HEK293 (cell line): Measurements from ENCODE around the gene SUMO1.

ENCODE experiments used
- EGR2 ChIP-seq: fragments of 450-650 bp; formaldehyde crosslinking; IDR thresholded peaks from 2 replicates; pipeline ENCODE4 v1.5.1; 2016; ENCODE audit warnings: low read depth, missing biosample characterization, missing genetic modification characterization
- KLF17 ChIP-seq: fragments of 450-650 bp; formaldehyde crosslinking; IDR thresholded peaks from 2 replicates; pipeline ENCODE4 v1.5.1; 2016; ENCODE audit warnings: missing biosample characterization, missing genetic modification characterization
- KLF8 ChIP-seq: fragments of 450-650 bp; formaldehyde crosslinking; IDR thresholded peaks from 2 replicates; pipeline ENCODE4 v1.5.1; 2016; ENCODE audit warnings: missing biosample characterization, missing genetic modification characterization
- PRDM10 ChIP-seq: fragments of 450-650 bp; formaldehyde crosslinking; IDR thresholded peaks from 2 replicates; pipeline ENCODE4 v1.5.1; 2016; ENCODE audit warnings: missing biosample characterization, missing genetic modification characterization
- SCRT2 ChIP-seq: fragments of 450-650 bp; formaldehyde crosslinking; IDR thresholded peaks from 2 replicates; pipeline ENCODE4 v1.5.1; 2016; ENCODE audit warnings: missing biosample characterization, missing genetic modification characterization
- SP2 ChIP-seq: fragments of 450-650 bp; formaldehyde crosslinking; IDR thresholded peaks from 2 replicates; pipeline ENCODE4 v1.5.1; 2016; ENCODE audit warnings: missing biosample characterization, missing genetic modification characterization
- YY1 ChIP-seq: fragments of 450-650 bp; formaldehyde crosslinking; IDR thresholded peaks from 2 replicates; pipeline ENCODE4 v1.5.1; 2018; ENCODE audit warnings: missing biosample characterization, missing genetic modification characterization
- ZBTB17 ChIP-seq: fragments of 450-650 bp; formaldehyde crosslinking; IDR thresholded peaks from 2 replicates; pipeline ENCODE4 v1.5.1; 2016; ENCODE audit warnings: missing biosample characterization, missing genetic modification characterization
- ZBTB26 ChIP-seq: fragments of 450-650 bp; formaldehyde crosslinking; optimal IDR thresholded peaks from 2 replicates; pipeline ENCODE3; 2016; ENCODE audit warnings: missing biosample characterization, mild to moderate bottlenecking, missing genetic modification characterization
- ZFP69B ChIP-seq: fragments of 450-650 bp; formaldehyde crosslinking; IDR thresholded peaks from 2 replicates; pipeline ENCODE4 v1.5.1; 2016; ENCODE audit warnings: missing biosample characterization, missing genetic modification characterization
- ZIC2 ChIP-seq: fragments of 450-650 bp; formaldehyde crosslinking; IDR thresholded peaks from 2 replicates; pipeline ENCODE4 v1.5.1; 2016; ENCODE audit warnings: missing biosample characterization, missing genetic modification characterization
- ZNF2 ChIP-seq: fragments of 450-650 bp; formaldehyde crosslinking; IDR thresholded peaks from 2 replicates; pipeline ENCODE4 v1.5.1; 2016; ENCODE audit warnings: missing biosample characterization, missing genetic modification characterization
- ZNF239 ChIP-seq: fragments of 450-650 bp; formaldehyde crosslinking; IDR thresholded peaks from 2 replicates; pipeline ENCODE4 v1.5.1; 2016; ENCODE audit warnings: missing biosample characterization, missing genetic modification characterization
- ZNF248 ChIP-seq: fragments of 450-650 bp; formaldehyde crosslinking; IDR thresholded peaks from 2 replicates; pipeline ENCODE4 v1.5.1; 2017; ENCODE audit warnings: missing biosample characterization, missing genetic modification characterization
- ZNF529 ChIP-seq: fragments of 450-650 bp; formaldehyde crosslinking; IDR thresholded peaks from 2 replicates; pipeline ENCODE4 v1.5.1; 2017; ENCODE audit warnings: missing genetic modification characterization, missing biosample characterization; ENCODE audit not compliant: insufficient replicate concordance
- ZNF660 ChIP-seq: fragments of 450-650 bp; IDR thresholded peaks from 2 replicates; pipeline ENCODE4 v1.5.1; 2018; ENCODE audit warnings: missing biosample characterization, mild to moderate bottlenecking, missing genetic modification characterization
- ZSCAN30 ChIP-seq: fragments of 450-650 bp; IDR thresholded peaks from 2 replicates; pipeline ENCODE4 v1.5.1; 2018; ENCODE audit warnings: missing biosample characterization, mild to moderate bottlenecking, missing genetic modification characterization, moderate library complexity
- TF ChIP-seq, protein P1 (sequence below): fragments of 450-650 bp; formaldehyde crosslinking; IDR thresholded peaks from 2 replicates; pipeline ENCODE4 v1.5.1; 2017; ENCODE audit warnings: missing biosample characterization, missing genetic modification characterization
- TF ChIP-seq, protein P2 (sequence below): fragments of 450-650 bp; formaldehyde crosslinking; IDR thresholded peaks from 2 replicates; pipeline ENCODE4 v1.5.1; 2016; ENCODE audit warnings: missing biosample characterization, missing genetic modification characterization
- TF ChIP-seq, protein P3 (sequence below): fragments of 450-650 bp; formaldehyde crosslinking; conservative IDR thresholded peaks from 2 replicates; pipeline ENCODE4 v1.5.1; 2016; ENCODE audit warnings: low read depth, missing biosample characterization, missing genetic modification characterization
- TF ChIP-seq, protein P4 (sequence below): fragments of 450-650 bp; formaldehyde crosslinking; IDR thresholded peaks from 2 replicates; pipeline ENCODE4 v1.5.1; 2016; ENCODE audit warnings: missing biosample characterization, missing genetic modification characterization
- TF ChIP-seq, protein P5 (sequence below): fragments of 450-650 bp; formaldehyde crosslinking; IDR thresholded peaks from 2 replicates; pipeline ENCODE4 v1.5.1; 2016; ENCODE audit warnings: missing biosample characterization, missing genetic modification characterization

SUMO1 gene

DNA sequence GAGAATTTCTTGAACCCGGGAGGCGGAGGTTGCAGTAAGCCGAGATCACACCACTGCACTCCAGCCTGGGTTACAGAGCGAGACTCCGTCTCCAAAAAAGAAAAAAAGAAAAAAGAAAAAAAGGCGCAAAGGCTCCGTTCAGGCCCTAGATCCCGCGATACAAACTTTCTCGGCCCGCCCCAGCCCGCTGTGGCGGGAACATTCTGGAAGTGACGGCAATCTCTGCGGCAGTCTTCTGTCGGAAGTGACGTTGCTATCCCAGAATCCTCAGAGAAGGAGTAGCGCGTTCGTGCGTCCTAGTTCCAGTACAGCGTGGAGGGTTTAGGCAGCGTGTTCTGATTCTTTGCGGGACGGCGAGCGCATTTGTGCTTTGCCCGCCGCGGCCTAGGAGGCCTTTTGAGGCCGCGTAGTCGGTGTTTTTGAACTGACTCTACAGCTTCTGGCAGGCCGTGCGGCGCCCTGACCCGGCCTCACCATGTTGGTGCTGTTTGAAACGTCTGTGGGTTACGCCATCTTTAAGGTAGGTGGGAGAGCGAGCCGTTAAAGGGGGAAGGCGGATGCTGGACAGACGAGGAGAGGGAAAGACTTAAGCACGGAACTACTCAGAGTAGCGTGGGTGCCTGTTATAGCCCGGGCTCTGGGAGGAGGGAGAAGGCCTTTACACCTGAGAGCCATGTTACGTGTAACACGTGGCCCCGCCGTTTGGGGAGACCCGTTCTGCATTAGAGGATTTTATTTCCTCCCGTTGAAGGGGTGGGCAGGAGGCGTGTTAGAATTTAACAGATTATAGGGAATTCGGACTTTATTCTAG, 27.3 kb upstream of the SUMO1 start, which contains the start of gene NOP58 (continued):
- peak; percentile 38; the same call in 1 of the 2 replicates for TF ChIP-seq PRDM10 (tag by site-specific recombination)
- no peak for TF ChIP-seq ZNF239 (tag by site-specific recombination)
- TF ChIP-seq SCRT2 (tag by site-specific recombination) = peak; percentile 84
- TF ChIP-seq ZBTB17 (tag by site-specific recombination) = peak; percentile 82
- 0 out of 2 replicates have a peak, but pooled peaks have one; percentile 25 for TF ChIP-seq ZNF2
- no peak for TF ChIP-seq ZNF529
- TF ChIP-seq, protein P1, sequence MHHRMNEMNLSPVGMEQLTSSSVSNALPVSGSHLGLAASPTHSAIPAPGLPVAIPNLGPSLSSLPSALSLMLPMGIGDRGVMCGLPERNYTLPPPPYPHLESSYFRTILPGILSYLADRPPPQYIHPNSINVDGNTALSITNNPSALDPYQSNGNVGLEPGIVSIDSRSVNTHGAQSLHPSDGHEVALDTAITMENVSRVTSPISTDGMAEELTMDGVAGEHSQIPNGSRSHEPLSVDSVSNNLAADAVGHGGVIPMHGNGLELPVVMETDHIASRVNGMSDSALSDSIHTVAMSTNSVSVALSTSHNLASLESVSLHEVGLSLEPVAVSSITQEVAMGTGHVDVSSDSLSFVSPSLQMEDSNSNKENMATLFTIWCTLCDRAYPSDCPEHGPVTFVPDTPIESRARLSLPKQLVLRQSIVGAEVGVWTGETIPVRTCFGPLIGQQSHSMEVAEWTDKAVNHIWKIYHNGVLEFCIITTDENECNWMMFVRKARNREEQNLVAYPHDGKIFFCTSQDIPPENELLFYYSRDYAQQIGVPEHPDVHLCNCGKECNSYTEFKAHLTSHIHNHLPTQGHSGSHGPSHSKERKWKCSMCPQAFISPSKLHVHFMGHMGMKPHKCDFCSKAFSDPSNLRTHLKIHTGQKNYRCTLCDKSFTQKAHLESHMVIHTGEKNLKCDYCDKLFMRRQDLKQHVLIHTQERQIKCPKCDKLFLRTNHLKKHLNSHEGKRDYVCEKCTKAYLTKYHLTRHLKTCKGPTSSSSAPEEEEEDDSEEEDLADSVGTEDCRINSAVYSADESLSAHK (tag by site-specific recombination) = no peak
- 0 out of 2 replicates have a peak, but pooled peaks have one; percentile 38 for TF ChIP-seq KLF17 (tag by site-specific recombination)
- TF ChIP-seq KLF8 = peak; percentile 49; the same call in 1 of the 2 replicates
- TF ChIP-seq, protein P2, sequence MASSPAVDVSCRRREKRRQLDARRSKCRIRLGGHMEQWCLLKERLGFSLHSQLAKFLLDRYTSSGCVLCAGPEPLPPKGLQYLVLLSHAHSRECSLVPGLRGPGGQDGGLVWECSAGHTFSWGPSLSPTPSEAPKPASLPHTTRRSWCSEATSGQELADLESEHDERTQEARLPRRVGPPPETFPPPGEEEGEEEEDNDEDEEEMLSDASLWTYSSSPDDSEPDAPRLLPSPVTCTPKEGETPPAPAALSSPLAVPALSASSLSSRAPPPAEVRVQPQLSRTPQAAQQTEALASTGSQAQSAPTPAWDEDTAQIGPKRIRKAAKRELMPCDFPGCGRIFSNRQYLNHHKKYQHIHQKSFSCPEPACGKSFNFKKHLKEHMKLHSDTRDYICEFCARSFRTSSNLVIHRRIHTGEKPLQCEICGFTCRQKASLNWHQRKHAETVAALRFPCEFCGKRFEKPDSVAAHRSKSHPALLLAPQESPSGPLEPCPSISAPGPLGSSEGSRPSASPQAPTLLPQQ (tag by site-specific recombination) = peak; percentile 84
- TF ChIP-seq, protein P3, sequence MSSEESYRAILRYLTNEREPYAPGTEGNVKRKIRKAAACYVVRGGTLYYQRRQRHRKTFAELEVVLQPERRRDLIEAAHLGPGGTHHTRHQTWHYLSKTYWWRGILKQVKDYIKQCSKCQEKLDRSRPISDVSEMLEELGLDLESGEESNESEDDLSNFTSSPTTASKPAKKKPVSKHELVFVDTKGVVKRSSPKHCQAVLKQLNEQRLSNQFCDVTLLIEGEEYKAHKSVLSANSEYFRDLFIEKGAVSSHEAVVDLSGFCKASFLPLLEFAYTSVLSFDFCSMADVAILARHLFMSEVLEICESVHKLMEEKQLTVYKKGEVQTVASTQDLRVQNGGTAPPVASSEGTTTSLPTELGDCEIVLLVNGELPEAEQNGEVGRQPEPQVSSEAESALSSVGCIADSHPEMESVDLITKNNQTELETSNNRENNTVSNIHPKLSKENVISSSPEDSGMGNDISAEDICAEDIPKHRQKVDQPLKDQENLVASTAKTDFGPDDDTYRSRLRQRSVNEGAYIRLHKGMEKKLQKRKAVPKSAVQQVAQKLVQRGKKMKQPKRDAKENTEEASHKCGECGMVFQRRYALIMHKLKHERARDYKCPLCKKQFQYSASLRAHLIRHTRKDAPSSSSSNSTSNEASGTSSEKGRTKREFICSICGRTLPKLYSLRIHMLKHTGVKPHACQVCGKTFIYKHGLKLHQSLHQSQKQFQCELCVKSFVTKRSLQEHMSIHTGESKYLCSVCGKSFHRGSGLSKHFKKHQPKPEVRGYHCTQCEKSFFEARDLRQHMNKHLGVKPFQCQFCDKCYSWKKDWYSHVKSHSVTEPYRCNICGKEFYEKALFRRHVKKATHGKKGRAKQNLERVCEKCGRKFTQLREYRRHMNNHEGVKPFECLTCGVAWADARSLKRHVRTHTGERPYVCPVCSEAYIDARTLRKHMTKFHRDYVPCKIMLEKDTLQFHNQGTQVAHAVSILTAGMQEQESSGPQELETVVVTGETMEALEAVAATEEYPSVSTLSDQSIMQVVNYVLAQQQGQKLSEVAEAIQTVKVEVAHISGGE (tag by site-specific recombination) = peak; percentile 74
- peak; percentile 44; the same call in 1 of the 2 replicates for TF ChIP-seq EGR2
- no peak for TF ChIP-seq ZNF248
- TF ChIP-seq, protein P4, sequence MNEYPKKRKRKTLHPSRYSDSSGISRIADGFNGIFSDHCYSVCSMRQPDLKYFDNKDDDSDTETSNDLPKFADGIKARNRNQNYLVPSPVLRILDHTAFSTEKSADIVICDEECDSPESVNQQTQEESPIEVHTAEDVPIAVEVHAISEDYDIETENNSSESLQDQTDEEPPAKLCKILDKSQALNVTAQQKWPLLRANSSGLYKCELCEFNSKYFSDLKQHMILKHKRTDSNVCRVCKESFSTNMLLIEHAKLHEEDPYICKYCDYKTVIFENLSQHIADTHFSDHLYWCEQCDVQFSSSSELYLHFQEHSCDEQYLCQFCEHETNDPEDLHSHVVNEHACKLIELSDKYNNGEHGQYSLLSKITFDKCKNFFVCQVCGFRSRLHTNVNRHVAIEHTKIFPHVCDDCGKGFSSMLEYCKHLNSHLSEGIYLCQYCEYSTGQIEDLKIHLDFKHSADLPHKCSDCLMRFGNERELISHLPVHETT (tag by site-specific recombination) = peak; percentile 64
- 0 out of 2 replicates have a peak, but pooled peaks have one; percentile 24 for TF ChIP-seq ZFP69B (tag by site-specific recombination)
- TF ChIP-seq, protein P5, sequence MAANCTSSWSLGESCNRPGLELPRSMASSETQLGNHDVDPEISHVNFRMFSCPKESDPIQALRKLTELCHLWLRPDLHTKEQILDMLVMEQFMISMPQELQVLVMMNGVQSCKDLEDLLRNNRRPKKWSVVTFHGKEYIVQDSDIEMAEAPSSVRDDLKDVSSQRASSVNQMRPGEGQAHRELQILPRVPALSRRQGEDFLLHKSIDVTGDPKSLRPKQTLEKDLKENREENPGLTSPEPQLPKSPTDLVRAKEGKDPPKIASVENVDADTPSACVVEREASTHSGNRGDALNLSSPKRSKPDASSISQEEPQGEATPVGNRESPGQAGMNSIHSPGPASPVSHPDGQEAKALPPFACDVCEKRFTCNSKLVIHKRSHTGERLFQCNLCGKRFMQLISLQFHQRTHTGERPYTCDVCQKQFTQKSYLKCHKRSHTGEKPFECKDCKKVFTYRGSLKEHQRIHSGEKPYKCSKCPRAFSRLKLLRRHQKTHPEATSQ = no peak
- peak; percentile 71 for TF ChIP-seq ZSCAN30 (tag by site-specific recombination)
- TF ChIP-seq ZNF660 (tag by site-specific recombination) = peak; percentile 82
- no peak for TF ChIP-seq ZIC2 (tag by site-specific recombination)
- peak; percentile 49 for TF ChIP-seq ZBTB26 (tag by site-specific recombination)
- peak; percentile 75 for TF ChIP-seq SP2 (tag by site-specific recombination)
- peak; percentile 88 for TF ChIP-seq YY1 (tag by site-specific recombination)
